Measurements from ENCODE around the gene SPG7. TPM values are rescaled to one million over a fixed set of nuclear protein-coding genes. Genes with fewer than 3 reads are reported as not detected.

The SPG7 gene
- total and polyA plus RNA-seq, 9 of the 15 experiments (the other 6 are each of a cell fraction or from before 2014, with no cell fraction given) = 5.8 to 89.1 (median 49.4) TPM

GRCh38 chr16:89458967-89459366 is 49.2 kb upstream of the SPG7 start:
- Histone ChIP-seq H3K9me1 (ENCODE audit: control insufficient read depth, insufficient read depth, low read length) (peaks cover 16% of the 10 kb centered on the region), H3K27ac (ENCODE audit: extremely low read depth, low read depth, low read length) (no peak overlapping the region), H3K4me1 (replicated peaks in 1 of 2; ENCODE audit: control insufficient read depth in 2 of 2, insufficient read depth in 2 of 2, low read length in 2 of 2) (peaks cover 9 to 24% of the 10 kb centered on the region in 2 experiments), H3K4me2 (ENCODE audit: insufficient read depth, low read length) (no peak overlapping the region), H3K9ac (ENCODE audit: insufficient read depth in 1 of 2, low read depth in 2 of 2, low read length in 2 of 2) (no peak overlapping the region), H4K20me1 (replicated peaks; ENCODE audit: control insufficient read depth, insufficient read depth, low read length) (peaks cover 40% of the 10 kb centered on the region), H3K4me3 (no peak overlapping the region), H3K27me3 (ENCODE audit: control insufficient read depth in 2 of 2, insufficient read depth in 2 of 2, low read length in 2 of 2) (no peaks in the 10 kb centered on the region), H3K79me2 (ENCODE audit: control insufficient read depth, insufficient read depth, low read length) (peaks cover 83% of the 10 kb centered on the region), H3K36me3 (ENCODE audit: control insufficient read depth, insufficient read depth, low read length) (peaks cover 12% of the 10 kb centered on the region), H3K9me3 (replicated peaks; ENCODE audit: control insufficient read depth, insufficient read depth, low read depth, low read length) (no peaks in the 10 kb centered on the region), H2AFZ (ENCODE audit: low read depth, low read length) (no peak overlapping the region)
- WGBS (ENCODE audit: insufficient coverage, low coverage, missing lambda C conversion rate) = 76% methylated on average over 2 of the region's 2 CpGs
- intact Hi-C loops (cut with micrococcal nuclease) = loop anchor here (10.0 kb wide), 1 partner anchor 46 kb away; the partner anchor contains the start of gene SPG7
- DNase-seq (ENCODE audit: extremely low read depth in 1 of 4, low spot score in 3 of 4) (no peak), ATAC-seq (no peak), FAIRE-seq (no peak)
- BruUV-seq (replicated peaks) = TSS peak; percentile 18
- POLR2A ChIA-PET = interaction anchor here (0.7 to 1.6 kb wide), 3 partner anchors 8 to 136 kb away, joined by 3 to 4 read pairs (median 3); no protein-coding TSS in a partner anchor
- CTCF ChIA-PET (ENCODE audit: low intra/inter-chr PET ratio) = no interaction called here
- in situ Hi-C loops (cut with MboI) = no loop called here
- TF ChIP-seq ZNF24 (IDR thresholded peaks at IDR 0.05) = no peak
- TF ChIP-seq NR3C1 (CRISPR knock-in tag; IDR thresholded peaks at IDR 0.05) = no peak
- TF ChIP-seq STAT5A (IDR thresholded peaks at IDR 0.05; ENCODE audit: borderline replicate concordance, low read length) = no peak

DNA sequence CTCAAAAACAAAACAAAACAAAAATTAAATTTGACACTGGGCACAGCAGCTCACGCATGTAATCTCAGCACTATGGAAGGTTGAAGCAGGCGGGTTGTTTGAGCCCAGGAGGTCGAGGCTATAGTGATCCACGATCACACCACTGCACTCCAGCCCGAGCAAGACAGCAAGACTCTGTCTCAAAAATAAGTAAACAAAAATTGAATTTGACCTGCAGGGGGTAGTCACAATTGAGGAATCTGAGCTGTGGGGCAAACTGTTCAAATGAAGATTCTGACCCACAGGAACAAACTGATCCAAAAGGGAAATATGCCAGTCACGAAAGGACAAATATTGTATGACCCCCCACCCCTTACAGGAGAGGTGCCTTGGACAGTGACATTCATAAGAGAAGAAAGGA is 47.6 kb upstream of the SPG7 start:
- Histone ChIP-seq H3K27me3 (ENCODE audit: control insufficient read depth in 2 of 2, insufficient read depth in 2 of 2, low read length in 2 of 2) (no peaks in the 10 kb centered on the region), H3K79me2 (ENCODE audit: control insufficient read depth, insufficient read depth, low read length) (peaks cover 88% of the 10 kb centered on the region), H2AFZ (ENCODE audit: low read depth, low read length) (no peak overlapping the region), H3K27ac (ENCODE audit: extremely low read depth, low read depth, low read length) (0 out of 3 replicates have a peak overlapping the region, but pooled peaks have one; percentile 26), H3K36me3 (ENCODE audit: control insufficient read depth, insufficient read depth, low read length) (peaks cover 15% of the 10 kb centered on the region; the same call in 2 of the 3 replicates), H3K9me3 (replicated peaks; ENCODE audit: control insufficient read depth, insufficient read depth, low read depth, low read length) (no peaks in the 10 kb centered on the region), H3K4me1 (replicated peaks in 1 of 2; ENCODE audit: control insufficient read depth in 2 of 2, insufficient read depth in 2 of 2, low read length in 2 of 2) (peaks cover 11 to 30% of the 10 kb centered on the region in 2 experiments; a peak in 4 of 5 replicates), H3K4me3 (no peak overlapping the region), H3K9me1 (ENCODE audit: control insufficient read depth, insufficient read depth, low read length) (peaks cover 10% of the 10 kb centered on the region), H4K20me1 (replicated peaks; ENCODE audit: control insufficient read depth, insufficient read depth, low read length) (peaks cover 40% of the 10 kb centered on the region), H3K4me2 (ENCODE audit: insufficient read depth, low read length) (no peak overlapping the region), H3K9ac (ENCODE audit: insufficient read depth in 1 of 2, low read depth in 2 of 2, low read length in 2 of 2) (no peak overlapping the region)
- POLR2A ChIA-PET = no interaction called here
- FAIRE-seq (no peak), DNase-seq (ENCODE audit: extremely low read depth in 1 of 4, low spot score in 3 of 4) (no peak), ATAC-seq (no peak)
- in situ Hi-C loops (cut with MboI) (no loop called here), intact Hi-C loops (cut with micrococcal nuclease) (no loop called here)
- WGBS (ENCODE audit: insufficient coverage, low coverage, missing lambda C conversion rate) = 83% methylated on average over 6 of the region's 6 CpGs
- no peak for TF ChIP-seq ZNF507 (tag; conservative IDR thresholded peaks at IDR 0.05)
- no peak for TF ChIP-seq ZNF140 (CRISPR knock-in tag; IDR thresholded peaks at IDR 0.05)
- TF ChIP-seq FOXP1 (CRISPR knock-in tag; IDR thresholded peaks at IDR 0.05) = no peak
- no peak for TF ChIP-seq ESRRB (CRISPR knock-in tag; IDR thresholded peaks at IDR 0.05; ENCODE audit: borderline replicate concordance)
- no TSS peak for BruUV-seq (replicated peaks)
- CTCF ChIA-PET (ENCODE audit: low intra/inter-chr PET ratio) = no interaction called here
